DMS 273 treated with DMSO at 0.1 percent for 48 hours (cell line): ENCODE data around the gene NPBWR2.

Source experiments
- DNase-seq: peaks from one replicate; lab custom pipeline; 2025; lab: John Stamatoyannopoulos, UW

Gene NPBWR2

GRCh38 chr20:64084685-64085152, 22.6 kb downstream of the NPBWR2 start:
- no peak for DNase-seq

- DNase-seq: no peak
Observed at GRCh38 chr20:64083804-64084684, 23.3 kb downstream of the NPBWR2 start, which contains the start of gene LKAAEAR1. Gene LKAAEAR1, minus strand, starts transcription at chr20:64084398. Its CDS starts 179 bp downstream, at chr20:64084219.

GRCh38 chr20:64083378-64083803, 24.0 kb downstream of the NPBWR2 start:
- peak; percentile 25 for DNase-seq

GRCh38 chr20:64082820-64083377, 24.5 kb downstream of the NPBWR2 start:
- DNase-seq: no peak

GRCh38 chr20:64082126-64082731, 25.1 kb downstream of the NPBWR2 start:
- DNase-seq: no peak

GRCh38 chr20:64081624-64081964, 25.8 kb downstream of the NPBWR2 start:
- DNase-seq: no peak

- DNase-seq: no peak
Observed at GRCh38 chr20:64080813-64081623, 26.3 kb downstream of the NPBWR2 start.

- DNase-seq: no peak
Observed at GRCh38 chr20:64080013-64080812, 27.2 kb downstream of the NPBWR2 start, which contains the start of gene OPRL1. Gene OPRL1, plus strand, starts transcription at chr20:64080082. Its CDS starts 12,639 bp downstream, at chr20:64092721.

GRCh38 chr20:64079273-64080012, 27.9 kb downstream of the NPBWR2 start, which contains the start of gene RGS19:
Gene RGS19, minus strand, starts transcription at chr20:64079518. Its CDS starts 2,632 bp downstream, at chr20:64076886.
- no peak for DNase-seq

GRCh38 chr20:64078934-64079272, 28.5 kb downstream of the NPBWR2 start:
- no peak for DNase-seq

- no peak for DNase-seq
Observed at GRCh38 chr20:64077876-64078551, 29.4 kb downstream of the NPBWR2 start.

- DNase-seq: no peak
Observed at GRCh38 chr20:64077541-64077875, 29.9 kb downstream of the NPBWR2 start.

GRCh38 chr20:64077094-64077493, 30.3 kb downstream of the NPBWR2 start:
- no peak for DNase-seq

GRCh38 chr20:64076061-64076997, 31.0 kb downstream of the NPBWR2 start:
- no peak for DNase-seq

- no peak for DNase-seq
Observed at GRCh38 chr20:64075556-64075955, 31.8 kb downstream of the NPBWR2 start.

- DNase-seq: no peak
Observed at GRCh38 chr20:64074963-64075362, 32.4 kb downstream of the NPBWR2 start.

GRCh38 chr20:64074184-64074789, 33.1 kb downstream of the NPBWR2 start:
- no peak for DNase-seq

GRCh38 chr20:64073476-64074183, 33.7 kb downstream of the NPBWR2 start:
- no peak for DNase-seq
